ENCODE measurements around the gene SLC25A47. TPM values are rescaled to one million over a fixed set of nuclear protein-coding genes. Genes with fewer than 3 reads are reported as not detected.
A peak's percentile ranks its signal among the peaks of the same experiment; 100 is the strongest.
"Not testable (repeated sequence)": the region's sequence is repeated elsewhere in the genome, so short reads cannot be mapped to it uniquely, and the experiment has no call there.

SLC25A47 gene
- total and polyA plus RNA-seq, 2 donors: 0.08 TPM; not detected in 1

DNA sequence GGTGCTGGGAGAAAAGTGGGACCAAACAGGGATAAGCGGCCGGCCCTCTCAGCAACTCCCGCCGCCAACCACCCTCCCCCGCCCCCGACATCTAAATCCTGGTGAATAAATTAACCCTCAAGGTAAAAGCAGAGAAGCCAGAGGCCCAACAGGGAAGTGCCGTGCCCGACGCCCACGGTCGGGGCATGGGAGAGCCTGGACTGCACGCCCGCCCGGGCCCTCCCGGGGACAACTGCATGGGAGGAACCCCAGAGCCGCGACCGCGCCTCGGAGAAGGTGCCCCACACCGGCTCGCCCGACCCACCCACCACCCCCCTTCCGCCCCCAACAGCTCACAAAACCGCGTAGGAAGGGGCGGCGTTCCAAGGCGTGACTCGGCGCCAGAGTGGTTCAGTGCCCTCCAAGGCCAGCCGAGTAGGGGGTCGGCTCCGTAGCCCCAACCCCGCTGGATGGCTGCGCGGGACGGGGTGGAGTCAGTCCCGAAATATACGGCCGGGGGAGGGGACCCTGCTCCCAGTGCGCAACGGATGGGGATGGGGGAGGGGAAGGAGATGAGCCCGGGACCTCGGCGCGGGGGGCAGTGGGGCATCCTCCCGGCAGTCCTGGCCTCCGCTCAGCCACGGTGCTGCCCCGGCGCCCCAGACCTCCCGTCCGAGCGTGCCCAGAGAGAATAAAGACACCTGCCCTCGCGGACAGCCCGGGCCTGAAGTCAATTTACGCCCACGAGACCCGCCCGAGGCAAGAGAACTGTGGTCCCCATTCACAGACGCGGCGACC is 17.6 kb upstream of the SLC25A47 start:
- no peaks in the 10 kb centered on the region for H3K36me3 ChIP-seq (ENCODE audit: insufficient read depth)
- no peak for DNase-seq (ENCODE audit: extremely low spot score)
- H3K27ac ChIP-seq (ENCODE audit: low read depth): no peak overlapping the region
- H3K4me3 ChIP-seq (ENCODE audit: low read depth, low read length): peak overlapping the region; percentile 81
- no peaks in the 10 kb centered on the region for H3K4me1 ChIP-seq (ENCODE audit: insufficient read depth)
- WGBS: under 1% methylated on average over 65 of the region's 65 CpGs

DNA sequence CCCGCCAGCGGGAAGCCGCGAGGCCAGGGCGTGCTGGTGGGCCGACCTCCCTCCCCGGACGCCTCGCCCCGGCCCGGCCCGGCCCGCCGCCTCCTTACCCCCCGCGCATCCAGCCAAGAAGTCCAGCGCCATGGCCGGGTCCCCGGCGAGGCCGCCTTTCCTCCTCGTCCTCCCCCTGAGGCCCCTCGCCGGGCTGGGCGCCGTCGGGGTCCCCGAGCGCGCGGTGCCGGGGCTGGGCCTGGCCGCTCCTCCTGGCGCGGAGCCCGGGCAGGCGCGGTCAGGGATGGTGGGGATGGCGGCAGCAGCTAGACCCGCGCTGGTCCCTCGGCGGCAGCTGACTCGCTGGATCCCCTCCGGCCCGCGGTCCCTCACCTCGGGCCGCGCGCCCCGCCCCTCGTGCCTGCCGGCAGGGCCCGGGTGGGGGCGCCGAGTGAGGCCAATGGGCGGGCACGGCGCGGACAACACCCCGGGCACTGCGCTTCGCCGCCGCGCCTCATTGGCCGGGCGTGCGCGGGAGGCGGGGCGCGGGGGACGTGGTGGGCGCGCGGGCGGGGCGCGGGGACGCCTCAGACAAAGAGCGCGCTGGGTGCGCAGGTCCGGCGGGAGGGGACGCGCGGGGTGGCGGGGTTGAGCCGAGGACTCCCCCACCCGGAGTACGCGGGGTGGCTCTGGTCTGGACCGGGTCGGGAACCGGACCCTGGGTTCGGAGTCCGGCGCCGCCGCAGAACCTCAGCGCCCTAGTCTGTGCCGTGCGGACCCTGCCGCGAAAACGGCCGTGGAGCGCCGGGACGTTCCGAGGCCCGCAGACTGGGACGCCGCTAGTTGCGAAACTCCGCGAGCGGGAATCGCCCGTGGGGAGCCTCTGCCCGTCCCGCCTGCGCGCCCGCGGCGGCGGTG is 16.8 kb upstream of the SLC25A47 start, which contains the start of gene SLC25A29:
TSS of gene SLC25A29 (minus strand) at position 344 of the 897 bp plus-strand sequence. CDS start at position 132, 212 bp downstream.
- WGBS: under 1% methylated on average over 131 of the region's 131 CpGs

DNA sequence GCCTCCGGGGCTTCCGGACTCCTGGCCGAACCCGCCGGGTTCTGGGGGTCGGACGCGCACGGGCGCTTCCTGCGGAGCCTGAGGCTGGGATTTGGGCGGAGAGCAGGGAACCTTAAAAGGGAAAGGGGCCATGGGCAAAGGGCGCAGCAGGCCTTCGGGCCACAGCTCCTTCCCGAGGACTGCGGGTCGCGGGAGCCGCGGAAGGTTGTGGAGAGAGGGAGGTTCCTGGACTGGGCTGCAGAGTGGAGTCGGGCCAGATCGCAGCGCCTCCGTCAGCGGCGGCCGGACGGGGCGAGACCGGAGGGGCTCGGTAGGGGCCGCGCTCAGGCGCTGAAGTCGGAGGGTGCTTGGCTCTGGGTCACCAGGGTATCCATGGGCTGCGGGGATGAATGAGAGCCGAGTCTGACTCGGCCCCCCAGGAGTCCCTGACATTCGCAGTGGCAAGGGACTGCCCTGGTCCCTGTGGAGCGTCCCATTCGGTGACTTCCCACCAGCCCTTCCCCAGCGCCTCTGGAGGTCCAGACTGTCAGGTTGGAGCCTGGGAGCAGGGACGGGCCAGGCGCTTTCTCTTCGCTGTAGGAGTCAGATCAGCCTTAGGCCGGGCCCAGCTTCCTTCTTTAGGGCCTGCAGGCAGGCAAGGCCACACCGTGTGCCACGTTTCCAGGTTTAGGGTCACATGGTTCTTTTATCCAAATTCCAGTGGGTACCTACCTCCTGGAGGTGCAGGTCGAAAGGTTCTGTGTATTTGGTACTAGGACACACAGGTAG is 16.0 kb upstream of the SLC25A47 start:
- no peak for DNase-seq (ENCODE audit: extremely low spot score)
- Histone ChIP-seq H3K27ac (ENCODE audit: low read depth) (peak overlapping the region; percentile 61), H3K4me3 (ENCODE audit: low read depth, low read length) (peak overlapping the region; percentile 81), H3K4me1 (ENCODE audit: insufficient read depth) (no peaks in the 10 kb centered on the region), H3K36me3 (ENCODE audit: insufficient read depth) (no peaks in the 10 kb centered on the region)
- WGBS: 9% methylated on average over 49 of the region's 49 CpGs

More for the DNA sequence above, 16.8 kb upstream of the SLC25A47 start, which contains the start of gene SLC25A29:
- H3K27ac ChIP-seq (ENCODE audit: low read depth): peak within 1 kb of the TSS; percentile 63
- DNase-seq (ENCODE audit: extremely low spot score): peak; percentile 59
- no peaks in the 10 kb centered on the region for H3K36me3 ChIP-seq (ENCODE audit: insufficient read depth)
- H3K4me3 ChIP-seq (ENCODE audit: low read depth, low read length): peak within 1 kb of the TSS; percentile 81
- no peaks in the 10 kb centered on the region for H3K4me1 ChIP-seq (ENCODE audit: insufficient read depth)

DNA sequence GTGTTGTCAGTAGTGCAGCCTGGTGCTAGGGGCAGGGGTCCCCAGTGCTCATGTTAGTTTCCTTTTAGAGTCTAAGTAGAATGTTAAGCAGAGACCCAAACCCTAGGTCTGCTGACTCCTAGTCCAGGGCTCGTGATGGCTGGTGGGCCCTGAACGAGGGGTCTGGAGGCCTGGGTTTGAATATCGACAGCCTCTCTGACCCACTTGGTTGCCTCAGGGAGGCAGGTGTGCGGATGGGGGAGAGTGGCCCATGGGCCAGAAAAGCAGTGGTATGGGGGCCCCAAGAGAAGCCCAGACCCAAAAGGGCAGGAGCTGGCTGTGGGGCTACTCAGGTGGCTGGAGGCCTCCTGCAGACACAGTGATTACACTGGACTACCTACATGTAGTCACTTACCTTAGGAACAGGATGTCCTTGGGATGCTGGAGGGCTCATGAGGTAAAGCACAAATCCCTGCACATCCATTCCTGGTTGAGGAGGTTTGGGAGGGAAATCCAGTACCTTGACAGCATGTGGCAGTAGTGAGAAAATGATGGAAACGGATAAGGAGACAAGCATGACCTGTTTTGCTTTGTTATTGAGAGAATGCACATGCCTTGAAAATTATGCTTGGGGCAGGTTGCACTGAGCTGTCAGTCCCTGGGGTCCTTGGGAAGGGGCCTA is 15.2 kb upstream of the SLC25A47 start:
- Histone ChIP-seq H3K4me3 (ENCODE audit: low read depth, low read length) (peak overlapping the region; percentile 81), H3K4me1 (ENCODE audit: insufficient read depth) (no peaks in the 10 kb centered on the region), H3K27ac (ENCODE audit: low read depth) (no peak overlapping the region), H3K36me3 (ENCODE audit: insufficient read depth) (no peaks in the 10 kb centered on the region)
- WGBS: 88% methylated on average over 5 of the region's 5 CpGs
- DNase-seq (ENCODE audit: extremely low spot score): no peak

DNA sequence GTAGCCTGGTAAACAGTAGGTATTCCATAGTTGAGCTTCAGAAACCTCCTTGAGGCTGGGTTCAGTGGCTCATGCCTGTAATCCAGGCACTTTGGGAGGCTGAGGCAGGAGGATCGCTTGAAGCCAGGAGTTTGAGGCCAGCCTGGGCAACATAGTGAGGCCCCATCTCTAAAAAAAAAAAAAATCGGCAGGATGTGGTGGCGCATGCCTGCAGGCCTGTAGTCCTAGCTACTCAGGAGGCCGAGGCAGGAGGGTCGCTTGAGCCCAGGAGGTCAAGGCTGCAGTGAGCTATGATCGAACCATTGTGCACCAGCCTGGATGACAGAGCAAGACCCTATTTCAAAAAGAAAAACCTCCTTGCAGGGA is 14.7 kb upstream of the SLC25A47 start:
- DNase-seq (ENCODE audit: extremely low spot score); H3K4me3 ChIP-seq (ENCODE audit: low read depth, low read length); H3K4me1 ChIP-seq (ENCODE audit: insufficient read depth); H3K36me3 ChIP-seq (ENCODE audit: insufficient read depth); H3K27ac ChIP-seq (ENCODE audit: low read depth): not testable (repeated sequence)
- 87% methylated on average over 6 of the region's 6 CpGs for WGBS

DNA sequence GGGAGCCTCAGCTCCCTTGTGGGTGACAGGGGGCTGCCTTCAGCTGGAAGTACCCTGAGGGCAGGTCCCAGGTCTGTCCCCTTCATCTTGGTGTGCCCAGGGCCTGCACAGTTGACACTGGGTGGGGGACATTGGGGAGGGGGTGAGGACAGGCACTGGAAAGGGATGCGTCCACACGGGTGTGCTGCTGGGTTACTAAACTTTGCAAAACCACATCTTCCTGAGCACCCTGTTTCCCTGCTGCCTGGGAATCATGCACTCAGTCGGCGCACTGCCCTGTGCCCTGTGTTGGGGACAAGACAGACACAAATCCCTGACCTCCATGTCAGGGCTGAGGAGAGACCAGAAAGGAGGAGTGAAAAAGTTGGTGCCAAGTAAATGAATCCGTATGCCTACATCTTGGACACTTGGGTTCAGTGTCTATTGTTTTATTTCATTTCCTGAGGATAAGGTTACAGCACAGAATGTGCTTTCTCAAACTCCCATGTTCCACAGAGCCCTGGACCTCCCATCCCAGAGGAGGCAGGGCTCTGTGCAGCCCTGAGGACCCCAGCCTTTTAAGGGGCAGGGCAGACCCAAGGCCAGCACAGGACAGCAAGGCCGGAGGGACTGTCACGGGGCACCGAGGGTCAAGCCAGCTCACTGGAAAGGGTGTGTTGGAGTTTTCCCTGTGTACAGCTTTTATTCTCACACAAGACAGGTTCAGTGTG is 14.0 kb upstream of the SLC25A47 start:
- H3K4me3 ChIP-seq (ENCODE audit: low read depth, low read length): no peak overlapping the region
- H3K4me1 ChIP-seq (ENCODE audit: insufficient read depth): no peaks in the 10 kb centered on the region
- WGBS: 70% methylated on average over 8 of the region's 8 CpGs
- H3K27ac ChIP-seq (ENCODE audit: low read depth): no peak overlapping the region
- DNase-seq (ENCODE audit: extremely low spot score): no peak
- H3K36me3 ChIP-seq (ENCODE audit: insufficient read depth): no peaks in the 10 kb centered on the region

DNA sequence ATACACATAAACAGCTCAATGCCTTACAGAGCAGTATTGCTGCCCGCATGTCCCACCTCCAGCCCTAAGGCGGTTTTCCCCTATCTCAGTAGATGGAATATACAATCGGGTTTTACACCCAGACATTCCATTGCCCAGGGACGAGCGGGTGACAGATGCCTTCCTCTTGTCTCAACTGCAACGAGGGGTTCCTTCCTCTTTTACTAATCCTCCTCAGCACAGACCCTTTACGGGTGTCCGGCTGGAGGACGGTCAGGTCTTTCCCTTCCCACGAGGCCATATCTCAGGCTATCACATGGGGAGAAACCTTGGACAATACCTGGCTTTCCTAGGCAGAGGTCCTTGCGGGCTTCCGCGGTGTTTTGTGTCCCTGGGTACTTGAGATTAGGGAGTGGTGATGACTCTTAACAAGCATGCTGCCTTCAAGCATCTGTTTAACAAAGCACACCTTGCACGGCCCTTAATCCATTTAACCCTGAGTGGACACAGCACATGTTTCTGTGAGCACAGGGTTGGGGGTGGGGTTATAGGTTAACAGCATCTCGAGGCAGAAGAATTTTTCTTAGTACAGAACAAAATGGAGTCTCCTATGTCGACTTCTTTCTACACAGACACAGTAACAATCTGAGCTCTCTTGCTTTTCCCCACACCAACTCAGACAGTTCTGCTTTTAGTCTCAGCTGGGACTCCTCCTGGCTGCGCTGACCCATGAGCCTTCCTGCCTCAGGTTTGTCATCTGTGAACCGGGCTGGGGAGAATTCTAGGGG is 10.8 kb upstream of the SLC25A47 start:
- H3K4me1 ChIP-seq (ENCODE audit: insufficient read depth); H3K36me3 ChIP-seq (ENCODE audit: insufficient read depth); H3K27ac ChIP-seq (ENCODE audit: low read depth); H3K4me3 ChIP-seq (ENCODE audit: low read depth, low read length); DNase-seq (ENCODE audit: extremely low spot score): not testable (repeated sequence)
- WGBS: 24% methylated on average over 18 of the region's 18 CpGs

DNA sequence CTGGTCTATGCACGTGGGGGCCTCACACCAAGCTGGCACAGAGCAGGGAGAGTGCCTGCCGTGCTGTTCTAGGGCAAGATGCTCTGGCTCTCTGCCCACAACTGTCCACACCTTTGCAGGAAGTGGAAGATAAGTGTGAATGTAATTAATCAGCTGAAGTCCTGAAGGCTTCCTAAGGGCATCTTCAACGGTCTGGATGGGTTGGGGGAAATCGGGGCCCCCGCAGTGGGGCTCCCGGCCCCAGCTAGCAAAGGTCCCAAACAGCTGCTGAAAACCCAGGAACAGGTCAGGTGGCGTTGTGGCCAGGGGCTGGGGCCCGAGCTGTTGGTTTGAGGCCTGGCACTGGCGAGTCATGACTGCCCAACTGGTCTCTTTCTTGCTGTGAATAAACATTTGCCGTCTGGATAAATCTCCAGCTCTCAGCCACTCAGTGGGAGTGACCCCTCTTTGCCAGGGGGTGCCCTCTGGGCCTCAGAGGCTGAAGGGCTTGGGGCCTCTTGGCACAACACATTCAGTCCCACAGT is 10.2 kb upstream of the SLC25A47 start:
- DNase-seq (ENCODE audit: extremely low spot score): no peak
- 56% methylated on average over 10 of the region's 10 CpGs for WGBS
- no peaks in the 10 kb centered on the region for H3K4me1 ChIP-seq (ENCODE audit: insufficient read depth)
- H3K4me3 ChIP-seq (ENCODE audit: low read depth, low read length): no peak overlapping the region
- H3K27ac ChIP-seq (ENCODE audit: low read depth): no peak overlapping the region
- no peaks in the 10 kb centered on the region for H3K36me3 ChIP-seq (ENCODE audit: insufficient read depth)

DNA sequence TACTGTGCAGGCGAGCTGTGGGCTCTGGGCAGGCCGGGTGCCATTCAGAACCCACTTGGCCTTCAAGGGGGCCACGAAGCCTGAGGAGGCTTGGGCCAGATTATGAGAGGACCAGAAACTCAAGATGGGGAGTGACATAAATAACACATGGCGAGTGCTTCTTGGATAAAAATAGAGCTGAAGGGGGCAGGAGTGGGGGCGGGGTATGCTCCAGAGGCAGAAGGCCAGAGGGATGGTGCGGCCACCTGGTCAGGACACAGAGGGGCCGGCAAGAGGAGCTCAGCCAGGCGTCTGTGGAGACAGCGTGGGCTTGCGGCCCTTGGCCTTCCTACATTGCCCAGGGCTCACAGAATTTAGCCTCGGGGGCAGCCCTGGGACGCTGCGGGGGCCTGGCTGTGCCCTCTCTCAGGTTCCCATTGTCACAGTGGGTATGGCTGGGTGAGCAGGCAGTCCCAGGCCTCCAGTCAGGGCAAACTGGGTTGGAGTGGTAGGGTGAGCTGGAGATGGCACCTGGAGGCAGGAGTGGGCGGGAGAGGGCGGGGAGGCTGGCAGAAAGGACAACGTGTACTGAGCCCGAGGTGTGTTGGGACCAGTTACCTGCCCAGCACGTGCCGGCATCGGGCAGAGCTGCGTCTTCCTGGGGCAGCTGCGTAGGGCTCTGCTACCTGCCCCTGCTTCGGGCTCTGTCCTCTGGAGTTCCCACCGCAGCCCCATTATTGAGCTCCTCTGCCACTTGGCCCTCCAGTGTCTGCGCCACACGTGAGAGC is 9.5 kb upstream of the SLC25A47 start:
- Histone ChIP-seq H3K36me3 (ENCODE audit: insufficient read depth) (no peaks in the 10 kb centered on the region), H3K4me3 (ENCODE audit: low read depth, low read length) (no peak overlapping the region), H3K4me1 (ENCODE audit: insufficient read depth) (no peaks in the 10 kb centered on the region), H3K27ac (ENCODE audit: low read depth) (no peak overlapping the region)
- DNase-seq (ENCODE audit: extremely low spot score): no peak
- 80% methylated on average over 26 of the region's 26 CpGs for WGBS

DNA sequence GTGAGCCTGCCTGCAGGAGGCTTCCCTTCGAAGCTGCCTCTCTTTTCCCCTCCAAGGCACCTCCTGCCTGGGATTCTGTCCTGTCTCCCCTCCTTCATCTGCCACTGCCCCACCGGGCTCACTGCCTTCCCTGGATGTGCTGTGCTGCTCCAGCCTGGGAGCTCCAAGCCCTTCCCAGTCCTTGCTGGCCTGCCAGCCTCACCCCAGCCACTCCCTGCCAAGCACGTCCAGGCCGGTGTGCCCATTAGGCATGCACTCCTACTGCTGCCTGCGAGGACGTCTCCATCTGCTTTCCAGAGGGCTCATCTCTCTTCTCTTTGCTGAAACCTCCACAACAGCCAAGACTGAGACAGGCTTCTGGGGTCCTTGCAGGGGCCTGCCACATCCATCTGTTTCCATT is 8.4 kb upstream of the SLC25A47 start:
- Histone ChIP-seq H3K27ac (ENCODE audit: low read depth) (no peak overlapping the region), H3K36me3 (ENCODE audit: insufficient read depth) (no peaks in the 10 kb centered on the region), H3K4me3 (ENCODE audit: low read depth, low read length) (no peak overlapping the region), H3K4me1 (ENCODE audit: insufficient read depth) (no peaks in the 10 kb centered on the region)
- 87% methylated on average over 6 of the region's 6 CpGs for WGBS
- no peak for DNase-seq (ENCODE audit: extremely low spot score)

DNA sequence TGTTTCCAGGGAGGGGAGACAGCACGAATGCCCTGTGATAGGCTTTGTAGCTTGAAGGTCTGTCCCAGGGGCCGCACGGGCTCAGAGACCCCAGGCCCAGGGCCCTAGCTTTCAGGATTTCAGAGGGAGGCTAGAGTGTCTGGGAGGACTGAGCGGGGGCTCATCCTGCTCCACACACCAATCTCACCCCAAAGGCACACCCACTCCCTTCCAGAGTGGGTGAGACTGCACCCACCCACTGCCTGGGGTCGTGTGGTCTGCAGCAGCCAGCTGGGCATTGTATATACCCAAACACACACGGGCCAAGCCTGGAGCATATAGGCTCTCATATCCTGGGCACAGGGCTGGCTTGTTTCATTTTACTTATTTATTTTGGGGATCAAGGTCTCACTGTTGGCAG is 5.8 kb upstream of the SLC25A47 start:
- Histone ChIP-seq H3K4me1 (ENCODE audit: insufficient read depth) (no peaks in the 10 kb centered on the region), H3K27ac (ENCODE audit: low read depth) (no peak overlapping the region), H3K4me3 (ENCODE audit: low read depth, low read length) (no peak overlapping the region), H3K36me3 (ENCODE audit: insufficient read depth) (no peaks in the 10 kb centered on the region)
- DNase-seq (ENCODE audit: extremely low spot score): no peak
- 89% methylated on average over 6 of the region's 6 CpGs for WGBS
